Measurements from ENCODE around the gene FKBP4.

DNA sequence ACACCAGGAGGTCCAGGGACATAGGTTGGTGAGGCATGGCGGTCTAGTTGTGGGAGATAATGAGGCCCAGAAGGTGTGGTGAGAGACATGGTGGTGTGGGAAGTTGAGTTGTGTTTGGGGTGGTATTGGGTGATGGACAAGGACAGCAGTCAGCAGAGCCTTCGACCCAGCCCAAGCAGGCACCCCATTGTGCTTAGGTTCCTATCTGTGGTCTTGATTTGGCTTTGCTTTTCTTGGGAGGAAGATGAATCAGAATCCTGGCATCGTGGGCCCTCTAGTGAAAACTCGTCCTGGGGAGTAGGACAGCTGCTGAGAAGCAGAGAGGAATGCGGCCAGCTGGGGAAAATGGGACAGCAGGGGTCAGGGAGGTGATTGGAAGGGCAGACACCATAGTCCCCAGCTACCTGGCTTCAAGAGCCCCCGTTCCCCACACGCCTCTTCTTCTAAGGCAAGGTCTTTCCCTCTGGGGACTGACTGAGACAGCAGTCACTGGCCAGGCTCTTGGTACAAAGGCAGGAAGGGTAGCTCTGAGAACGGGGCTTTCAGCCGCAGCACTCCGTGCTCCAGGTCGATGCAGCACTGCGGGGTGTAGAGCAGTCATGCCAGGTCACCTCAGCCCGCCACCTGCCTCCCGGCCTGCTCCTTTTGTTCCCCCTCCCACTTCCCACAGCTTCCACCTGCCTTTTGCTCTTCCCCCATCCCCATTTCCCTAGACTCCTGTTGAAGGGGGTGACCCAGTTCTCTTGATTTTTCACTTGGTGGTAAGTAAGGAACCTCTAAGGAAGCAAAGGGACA lies 32.1 kb downstream of the FKBP4 start:
- TF ChIP-seq CTCF (IDR thresholded peaks at IDR 0.05) = no peak
- no peak for TF ChIP-seq POLR2A (IDR thresholded peaks at IDR 0.05)
